Measurements from ENCODE around the gene TOM1.

Gene TOM1

DNA sequence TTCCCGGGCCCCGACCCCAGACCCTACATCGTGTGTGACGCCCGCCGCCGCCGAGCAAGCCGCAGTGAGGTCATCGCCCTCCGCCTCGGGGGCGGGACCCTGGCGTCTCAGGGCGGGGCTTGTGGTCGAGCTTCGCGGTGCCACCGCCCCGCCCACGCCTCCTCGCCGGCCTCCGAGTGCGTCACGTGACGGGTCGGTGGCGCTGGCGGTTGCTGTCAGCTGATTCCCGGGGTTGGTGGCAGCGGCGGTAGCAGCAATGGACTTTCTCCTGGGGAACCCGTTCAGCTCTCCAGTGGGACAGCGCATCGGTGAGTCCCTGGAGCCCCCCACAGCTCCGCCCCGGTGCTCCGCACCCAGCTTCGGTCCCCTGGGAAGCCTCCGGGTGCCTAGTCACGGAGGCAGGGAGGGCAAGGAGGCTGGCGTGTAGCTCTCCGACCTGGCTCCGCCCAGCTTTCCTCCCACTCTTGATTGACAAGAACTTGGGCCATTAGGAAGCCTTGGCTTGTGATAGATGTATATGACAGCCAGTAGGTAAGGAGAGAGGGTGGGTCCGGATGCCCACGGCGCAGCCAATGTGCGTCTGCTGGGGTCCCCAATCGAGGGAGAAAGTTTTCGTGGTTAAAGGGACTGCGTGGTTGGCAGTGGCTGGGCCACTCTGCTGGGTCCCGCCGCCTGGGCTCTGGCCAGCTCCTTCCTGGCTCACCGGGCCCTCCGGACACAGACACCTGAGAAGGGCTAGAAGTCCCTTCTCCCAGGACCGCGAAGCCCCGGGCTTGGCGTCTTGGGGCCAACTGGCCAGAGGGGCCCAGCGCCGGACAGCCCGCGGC lies at the start of gene TOM1:
Gene TOM1, plus strand, starts transcription at position 222 of the 827 bp plus-strand sequence. Its CDS starts 35 bp downstream, at position 257.
- peak; percentile 91 to 94 for DNase-seq

DNA sequence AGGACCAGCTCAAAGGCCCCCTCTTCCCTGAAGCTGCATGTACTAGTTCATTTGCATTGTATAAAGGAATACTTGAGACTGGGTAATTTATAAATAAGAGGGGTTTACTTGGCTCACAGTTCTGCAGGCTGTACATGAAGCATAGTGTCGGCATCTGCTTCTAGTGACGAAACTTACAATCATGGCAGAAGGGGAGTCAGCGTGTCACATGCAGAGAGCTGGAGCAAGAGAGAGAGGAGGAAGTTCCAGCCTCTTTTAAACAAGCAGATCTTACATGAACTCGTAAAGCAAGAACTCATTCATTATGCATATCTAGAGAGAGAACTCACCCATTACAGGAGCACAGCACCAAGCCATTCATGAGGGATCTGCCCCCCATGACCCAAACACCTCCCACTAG lies 49.5 kb upstream of the TOM1 start:
- DNase-seq = no peak

DNA sequence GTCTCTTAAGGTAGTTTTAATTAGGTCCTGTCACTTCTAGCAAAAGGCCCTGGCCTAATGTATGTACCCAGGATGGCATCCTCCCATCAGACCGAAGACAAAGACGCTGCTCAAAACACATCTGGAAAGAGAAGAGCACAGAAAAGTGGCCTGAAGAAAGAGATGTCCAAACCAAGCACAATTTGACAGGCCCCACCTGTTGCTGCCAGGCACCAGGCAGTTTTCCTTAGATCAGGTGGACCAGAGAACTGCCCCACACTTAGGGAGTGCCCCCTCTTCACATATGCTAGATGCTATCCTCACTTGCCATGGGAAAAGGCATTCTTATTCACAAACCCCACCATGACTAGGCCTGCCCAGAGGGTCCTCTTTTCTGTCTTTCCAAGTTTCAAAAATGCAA lies 45.7 kb upstream of the TOM1 start:
- no peak for DNase-seq

DNA sequence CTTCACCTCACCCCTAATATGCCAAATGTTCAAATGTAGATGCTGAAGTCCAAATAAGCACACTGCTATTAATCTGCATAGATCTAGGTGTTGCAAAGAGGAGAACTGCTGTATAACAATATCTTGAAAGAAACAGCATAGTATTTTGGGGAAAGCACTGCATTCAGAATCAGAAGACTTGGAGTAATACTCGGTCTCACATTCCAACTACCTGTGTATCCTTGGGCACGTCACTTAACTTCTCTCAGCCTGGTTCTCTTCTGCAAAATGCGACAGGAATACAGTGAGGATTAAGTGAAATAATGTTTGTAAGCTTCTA lies 42.7 kb upstream of the TOM1 start:
- no peak for DNase-seq

DNA sequence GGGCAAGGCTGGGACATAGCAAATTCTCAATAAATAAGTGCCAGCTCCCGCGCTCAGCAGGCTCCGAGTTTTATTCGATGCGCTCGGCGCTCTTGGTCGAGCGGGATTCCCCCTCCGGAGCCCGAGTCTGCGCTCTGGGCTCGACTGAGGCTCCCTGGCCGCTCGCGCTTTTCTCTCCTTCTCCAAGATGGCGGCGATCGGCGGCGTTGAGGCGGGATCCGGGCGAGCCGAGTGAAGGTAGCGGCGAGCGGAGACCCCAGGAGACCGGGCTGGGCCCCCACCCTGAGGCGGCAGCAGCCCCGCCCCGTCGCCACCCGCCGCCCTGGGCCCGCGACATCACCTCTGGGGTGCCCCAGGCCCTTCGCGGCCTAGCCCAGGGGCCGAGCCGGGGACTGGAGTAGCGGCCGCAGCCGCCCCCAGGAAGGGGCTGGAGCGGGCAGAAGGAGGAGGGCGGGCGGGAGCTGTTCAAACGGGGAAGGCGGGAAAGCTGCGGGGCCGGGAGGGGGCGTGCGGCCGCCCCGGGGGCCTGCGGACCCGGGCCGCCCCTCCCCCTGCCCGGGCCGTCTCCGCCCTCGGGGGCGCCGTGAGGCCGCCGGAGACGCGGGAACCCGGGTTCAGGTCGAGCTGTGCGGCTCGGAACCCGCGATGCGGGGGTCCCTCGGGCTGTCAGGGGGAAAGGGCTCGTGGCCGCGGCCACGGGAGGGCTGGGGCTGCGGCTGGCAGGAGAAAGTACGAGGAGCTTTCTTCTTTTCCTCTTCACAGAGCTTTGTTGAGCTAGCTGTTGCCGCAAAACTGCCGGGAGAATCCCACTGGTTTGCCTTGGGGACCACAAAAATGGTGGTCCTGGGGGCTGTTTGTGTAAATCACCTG lies 42.1 kb upstream of the TOM1 start, which contains the start of gene HMGXB4:
Gene HMGXB4, plus strand, starts transcription at position 173 of the 870 bp plus-strand sequence. CDS start 4,898 bp downstream, outside the sequence.
- DNase-seq = peak; percentile 76 to 79

DNA sequence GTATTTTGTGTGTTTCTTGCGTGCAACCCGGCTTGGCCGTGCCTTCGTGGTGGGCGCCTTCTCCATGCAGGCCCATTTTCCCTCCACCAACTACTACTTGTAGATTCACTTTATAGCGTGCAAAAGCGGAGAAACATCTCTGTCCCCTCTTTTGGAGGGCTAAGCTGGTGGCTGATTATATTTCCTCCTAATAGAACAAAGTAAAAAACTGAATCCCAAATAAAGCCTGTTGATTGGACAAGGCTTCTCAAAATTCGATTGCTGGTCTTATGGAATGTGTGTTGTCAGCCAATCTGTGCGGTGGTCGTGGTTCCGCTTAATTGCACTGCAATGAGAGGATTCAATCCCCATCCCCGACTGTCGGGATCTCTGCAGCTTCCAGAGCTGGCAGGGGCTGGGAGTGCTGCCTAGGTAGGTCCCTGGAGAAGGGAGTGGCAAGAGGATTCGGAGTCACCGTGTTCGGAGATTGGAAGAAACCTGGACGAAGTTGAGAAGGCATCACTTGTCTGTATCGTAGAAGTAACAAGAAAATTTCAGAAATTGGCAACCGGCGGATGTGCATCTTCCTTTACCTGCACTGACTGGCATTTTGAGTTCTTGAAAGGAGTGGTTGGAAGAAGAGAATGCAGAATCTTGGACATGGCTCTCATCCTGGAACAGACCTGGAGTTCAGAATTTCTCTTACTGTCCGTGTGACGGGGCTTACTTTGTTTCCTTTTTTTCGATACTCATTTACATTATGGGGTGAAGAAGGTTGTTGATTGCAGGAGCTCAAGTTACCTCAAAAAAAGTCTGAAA lies 41.3 kb upstream of the TOM1 start:
- DNase-seq = peak in 1 of 2 experiments; percentile 12

DNA sequence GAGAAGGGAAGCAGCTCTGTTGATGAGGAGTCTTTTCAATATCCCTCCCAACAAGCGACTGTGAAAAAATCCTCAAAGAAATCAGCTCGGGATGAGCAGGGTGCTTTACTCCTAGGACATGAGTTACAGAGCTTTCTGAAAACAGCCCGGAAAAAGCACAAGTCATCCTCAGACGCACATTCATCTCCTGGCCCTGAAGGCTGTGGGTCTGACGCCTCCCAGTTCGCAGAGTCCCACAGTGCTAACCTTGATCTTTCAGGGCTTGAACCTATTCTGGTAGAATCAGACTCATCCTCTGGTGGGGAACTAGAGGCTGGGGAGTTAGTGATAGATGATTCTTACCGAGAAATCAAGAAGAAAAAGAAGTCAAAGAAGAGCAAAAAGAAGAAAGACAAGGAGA lies 34.7 kb upstream of the TOM1 start:
- DNase-seq = no peak

DNA sequence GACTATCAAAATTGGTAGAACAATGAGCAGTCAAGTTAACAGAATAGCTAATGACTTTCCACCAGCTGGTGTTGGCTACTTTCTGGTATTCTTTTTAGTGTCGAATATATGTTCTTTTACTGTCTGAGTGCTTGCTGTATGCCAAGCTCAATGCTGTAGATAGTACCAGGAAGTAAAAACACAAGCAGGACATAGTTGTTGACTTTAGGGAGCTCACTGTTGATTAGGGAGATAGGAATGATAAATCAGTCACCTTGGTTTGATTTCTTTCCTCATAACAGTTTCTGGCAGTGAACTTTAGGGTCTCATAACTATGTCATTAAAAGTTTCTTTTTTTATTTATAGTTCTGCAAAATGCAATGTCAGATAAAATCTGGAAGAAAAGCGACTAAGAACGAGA lies 33.4 kb upstream of the TOM1 start:
- no peak for DNase-seq

DNA sequence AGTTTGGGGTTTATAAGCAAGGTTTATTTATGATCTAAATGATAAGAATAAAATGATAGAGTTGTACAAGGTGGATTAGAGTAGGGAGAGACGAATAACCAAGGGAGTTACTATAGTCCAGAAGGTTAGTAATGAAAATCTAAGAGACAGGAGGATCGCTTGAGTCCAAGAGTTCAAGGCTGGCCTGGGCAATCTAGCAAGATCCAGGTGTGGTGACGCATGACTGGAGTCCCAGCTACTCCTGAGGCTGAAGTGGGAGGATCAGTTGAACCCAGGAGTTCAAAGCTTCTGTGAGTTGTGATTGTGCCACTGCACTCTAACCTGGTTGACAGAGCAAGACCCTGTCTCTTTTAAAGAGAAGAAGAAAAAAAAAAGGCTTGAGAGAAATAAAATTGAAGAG lies 30.1 kb upstream of the TOM1 start:
- no peak for DNase-seq

DNA sequence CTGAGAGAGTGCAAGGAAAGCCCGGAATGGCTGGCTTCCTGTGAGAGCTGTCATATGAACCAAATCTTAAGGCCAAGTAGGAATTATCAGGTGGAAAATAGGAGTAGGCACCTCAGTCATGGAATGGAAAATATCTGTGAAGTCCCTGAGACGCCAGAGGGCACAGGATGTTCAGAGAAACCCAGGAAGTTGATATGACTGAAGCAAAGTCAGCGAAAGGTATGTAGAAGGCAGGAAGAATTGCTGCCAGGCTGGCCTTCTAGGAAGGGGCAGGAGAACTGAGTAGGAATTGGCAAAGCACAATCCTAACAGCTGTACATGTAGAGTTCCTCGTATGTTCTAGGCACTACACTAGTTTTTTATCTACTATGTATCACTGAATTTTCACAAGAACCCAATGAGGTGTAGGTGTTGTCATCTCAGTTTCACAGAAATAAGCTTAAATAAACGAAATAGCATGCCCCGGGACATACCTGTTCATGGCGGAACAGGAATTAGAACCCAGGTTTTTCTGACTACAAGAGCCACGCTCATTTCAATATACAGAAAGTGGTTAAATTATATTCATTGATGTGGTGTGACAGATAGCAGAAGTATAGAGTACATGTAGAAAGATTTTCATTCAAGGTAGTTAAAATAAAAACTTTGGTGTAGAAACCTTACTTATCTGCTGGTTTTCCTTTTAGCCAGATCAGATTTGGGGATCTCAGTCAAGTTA lies 25.4 kb upstream of the TOM1 start:
- DNase-seq = no peak

DNA sequence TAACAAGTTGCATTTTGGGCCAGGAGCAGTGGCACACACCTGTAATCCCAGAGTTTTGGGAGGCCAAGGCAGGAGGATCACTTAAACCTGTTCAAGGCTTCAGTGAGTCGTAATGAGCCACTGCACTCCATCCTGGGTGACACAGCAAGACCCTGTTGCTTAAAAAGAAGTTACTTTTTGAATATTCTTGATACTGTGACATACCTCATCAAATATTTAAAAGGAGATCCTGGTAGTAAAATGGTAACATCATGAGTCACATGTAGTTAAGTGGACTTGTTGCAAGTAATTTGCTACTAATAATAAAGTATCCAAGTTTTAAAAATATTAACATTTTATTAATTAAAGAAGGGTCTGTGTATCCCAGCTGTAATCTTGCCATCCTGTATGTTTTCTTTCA lies 24.1 kb upstream of the TOM1 start:
- no peak for DNase-seq

DNA sequence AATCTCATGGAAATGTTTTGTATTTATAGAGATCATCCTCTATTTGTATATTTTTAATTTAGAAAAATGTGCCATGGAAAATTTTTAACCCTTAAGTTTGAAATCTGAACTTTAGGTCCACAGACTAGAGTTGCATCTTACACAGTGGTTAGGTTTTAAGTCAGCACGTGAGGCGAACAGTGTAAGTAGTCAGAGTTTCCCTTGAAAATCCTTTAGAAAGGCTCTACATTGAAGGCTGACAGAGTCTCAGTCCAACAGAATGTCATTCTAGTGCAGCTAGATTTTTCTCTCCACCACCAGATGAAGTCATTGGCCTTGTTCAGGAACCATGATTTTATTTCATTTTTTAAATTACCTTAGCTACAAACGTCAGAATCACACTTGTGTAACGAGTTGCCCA lies 23.7 kb upstream of the TOM1 start:
- DNase-seq = no peak

DNA sequence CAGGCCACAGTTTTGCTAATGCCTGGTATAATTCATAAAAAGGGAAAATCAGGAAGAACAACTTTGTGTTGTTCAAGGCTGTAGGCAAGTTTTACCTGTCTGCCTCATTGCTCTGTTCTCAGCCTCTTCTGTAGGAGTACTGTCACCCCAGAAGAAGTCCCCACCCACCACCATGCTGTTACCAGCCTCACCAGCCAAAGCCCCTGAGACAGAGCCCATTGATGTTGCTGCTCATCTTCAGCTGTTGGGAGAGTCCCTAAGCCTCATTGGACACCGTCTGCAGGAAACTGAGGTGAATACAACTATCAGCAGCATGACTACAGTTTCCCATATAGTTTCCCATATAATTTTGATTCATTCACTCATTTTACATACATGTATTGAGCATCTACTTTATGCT lies 11.6 kb upstream of the TOM1 start:
- DNase-seq = no peak

DNA sequence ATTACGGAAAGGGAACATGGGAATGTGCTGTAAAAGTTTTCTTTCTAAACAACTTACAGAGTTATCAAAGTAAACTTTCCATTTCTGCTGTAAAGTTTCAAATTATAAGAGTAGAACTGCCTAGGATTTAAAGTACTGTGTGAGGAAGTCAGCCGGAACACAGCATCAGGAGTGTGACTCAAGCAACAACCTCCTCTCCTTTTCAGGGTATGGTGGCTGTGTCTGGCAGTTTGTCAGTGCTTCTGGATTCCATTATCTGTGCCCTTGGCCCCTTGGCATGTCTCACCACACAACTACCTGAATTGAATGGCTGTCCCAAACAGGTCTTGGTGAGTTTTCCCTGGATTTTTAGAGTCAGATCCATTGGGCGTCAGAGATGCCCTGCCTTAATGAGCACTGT lies 6.9 kb upstream of the TOM1 start:
- DNase-seq = no peak

DNA sequence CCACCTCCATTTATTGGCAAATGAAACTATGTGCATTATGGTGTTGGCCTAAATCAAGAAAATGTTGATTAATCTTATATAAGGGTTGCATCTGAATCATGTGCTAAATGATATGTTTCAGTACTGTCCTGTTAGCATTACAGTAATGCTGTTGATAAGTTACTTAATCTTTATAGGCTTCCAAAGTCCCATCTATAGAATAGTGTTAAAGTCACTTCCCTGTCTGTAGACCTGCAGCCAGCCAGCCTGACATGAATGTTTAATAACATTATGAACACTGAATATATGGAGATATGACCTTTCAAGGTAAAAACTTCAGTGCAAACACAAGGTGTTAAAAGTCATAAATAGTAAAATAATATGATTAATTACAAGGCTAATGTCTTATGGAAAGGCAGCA lies 3.6 kb upstream of the TOM1 start:
- no peak for DNase-seq

DNA sequence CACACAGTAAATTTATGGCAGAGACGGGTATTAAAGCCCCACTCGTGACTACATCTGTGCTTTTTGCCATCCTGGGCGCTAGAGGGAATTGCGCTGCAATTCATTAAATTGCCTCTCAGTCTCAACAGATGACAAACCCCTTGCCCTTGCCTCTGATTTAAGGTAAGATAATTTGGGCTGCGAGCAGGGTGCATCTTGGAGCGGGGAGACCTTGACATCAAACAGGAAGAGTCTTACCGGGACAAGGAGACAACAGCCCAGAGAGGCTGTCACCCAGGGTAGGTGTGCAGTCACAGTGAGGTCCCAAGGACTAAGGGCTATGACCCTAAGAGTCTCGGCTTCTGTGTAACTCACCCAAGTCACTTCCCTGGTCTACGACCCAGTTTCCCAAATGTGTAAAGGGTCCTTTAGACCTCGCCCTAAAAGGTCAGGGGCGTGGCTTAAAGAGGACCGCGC lies 449 bp upstream of the TOM1 start:
- DNase-seq = no peak

DNA sequence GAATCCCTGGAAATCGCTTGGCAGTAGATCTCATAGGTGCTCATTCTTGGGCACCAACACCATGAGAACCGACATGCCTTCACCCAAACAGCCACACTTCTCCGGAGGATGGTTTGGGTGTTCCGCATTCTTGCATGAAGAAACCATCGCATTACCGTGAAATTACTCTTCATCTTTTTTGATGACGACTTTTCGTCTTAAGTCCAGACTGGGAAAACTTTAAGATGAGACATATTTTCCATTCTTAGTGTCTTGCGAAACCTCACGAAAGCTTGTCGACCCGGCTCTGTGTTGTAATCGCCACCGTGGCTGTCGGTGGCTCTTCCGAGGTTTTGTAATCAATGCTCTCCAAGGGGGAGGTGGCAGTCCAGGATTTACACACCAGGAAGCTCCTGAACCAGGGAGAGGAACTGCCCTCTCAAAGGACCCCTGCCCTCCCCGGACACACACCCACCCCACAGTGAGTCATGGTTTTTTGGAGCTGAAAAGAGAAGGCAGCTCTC lies 1.7 kb downstream of the TOM1 start:
- peak; percentile 93 to 97 for DNase-seq

DNA sequence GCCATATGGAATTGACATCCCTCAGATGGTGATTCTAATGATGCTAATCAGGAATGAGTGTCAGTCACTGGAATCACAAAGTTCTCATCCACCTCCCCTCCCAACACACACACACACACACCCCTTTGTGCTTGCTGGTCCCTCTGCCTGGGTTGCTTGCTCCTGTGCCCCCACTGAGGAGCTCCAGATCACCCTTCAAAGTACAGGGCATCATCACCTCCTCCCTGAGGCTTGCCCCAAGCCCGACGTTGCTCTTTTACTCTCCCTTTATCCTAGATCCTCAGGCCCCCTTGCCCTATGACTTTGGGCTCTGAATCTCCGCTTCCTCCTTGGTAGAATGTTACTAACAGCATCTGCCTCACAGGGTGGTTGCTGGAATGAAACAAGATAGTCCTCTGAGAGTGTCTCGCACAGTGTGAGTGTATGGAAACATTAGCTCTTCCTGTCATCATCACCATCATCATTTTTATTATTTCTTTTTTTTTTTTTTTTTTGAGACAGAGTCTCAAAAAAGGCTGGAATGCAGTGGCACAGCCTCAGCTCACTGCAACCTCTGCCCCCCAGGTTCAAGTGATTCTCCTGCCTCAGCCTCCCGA lies 3.4 kb downstream of the TOM1 start:
- no peak for DNase-seq

DNA sequence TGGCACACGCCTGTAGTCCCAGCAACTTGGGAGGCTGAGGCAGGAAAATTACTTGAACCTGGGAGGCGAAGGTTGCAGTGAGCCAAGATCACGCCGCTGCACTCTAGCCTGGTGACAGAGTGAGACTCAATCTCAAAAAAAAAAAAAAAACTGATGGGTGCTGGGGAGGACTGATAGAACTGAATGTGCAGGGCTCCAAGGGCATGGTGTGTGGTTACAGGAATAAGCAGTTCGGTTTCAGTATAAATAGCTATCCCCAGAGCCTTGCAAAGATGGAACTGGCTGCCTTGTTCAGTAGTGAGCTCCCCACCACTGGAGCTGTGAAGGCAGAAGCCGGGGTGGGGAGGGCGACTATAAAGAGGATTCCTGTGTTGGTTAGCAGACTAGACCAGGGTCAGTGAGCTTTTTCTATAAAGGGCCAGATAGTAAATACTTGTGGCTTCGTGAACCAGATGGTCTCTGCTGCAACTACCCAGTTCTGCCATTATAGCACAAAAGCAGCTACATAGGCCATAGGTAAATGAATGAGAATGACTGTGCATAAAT lies 5.9 kb downstream of the TOM1 start:
- DNase-seq = no peak

DNA sequence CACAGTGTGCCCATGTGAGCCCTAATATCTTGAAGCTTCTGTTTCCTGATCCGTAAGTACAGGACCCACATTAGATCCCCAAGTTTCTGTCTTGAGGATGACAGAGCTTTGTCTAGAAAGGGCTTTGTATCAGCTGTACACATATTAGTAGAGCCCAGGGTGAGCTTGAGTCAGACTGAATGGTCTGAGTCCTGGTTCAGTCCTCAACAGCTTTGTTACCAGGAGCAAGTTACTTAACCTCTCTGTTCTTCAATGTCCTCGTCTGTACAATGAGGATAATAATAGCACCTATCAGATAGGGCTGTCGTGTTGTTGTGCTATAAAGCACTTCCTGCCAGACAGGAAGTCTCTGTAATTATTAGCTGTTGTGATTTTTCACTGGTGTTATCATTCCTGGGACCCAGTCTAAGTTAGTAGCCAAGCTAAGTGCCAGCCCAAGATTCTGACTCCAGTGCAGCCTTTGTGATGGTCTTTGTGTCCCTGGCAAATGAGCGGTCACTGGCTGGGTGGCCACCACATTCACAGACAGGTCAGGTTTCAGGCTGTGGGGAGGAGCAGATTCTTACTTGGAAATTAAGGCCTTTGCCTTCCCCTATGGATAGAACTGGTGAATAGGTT lies 6.8 kb downstream of the TOM1 start:
- no peak for DNase-seq

DNA sequence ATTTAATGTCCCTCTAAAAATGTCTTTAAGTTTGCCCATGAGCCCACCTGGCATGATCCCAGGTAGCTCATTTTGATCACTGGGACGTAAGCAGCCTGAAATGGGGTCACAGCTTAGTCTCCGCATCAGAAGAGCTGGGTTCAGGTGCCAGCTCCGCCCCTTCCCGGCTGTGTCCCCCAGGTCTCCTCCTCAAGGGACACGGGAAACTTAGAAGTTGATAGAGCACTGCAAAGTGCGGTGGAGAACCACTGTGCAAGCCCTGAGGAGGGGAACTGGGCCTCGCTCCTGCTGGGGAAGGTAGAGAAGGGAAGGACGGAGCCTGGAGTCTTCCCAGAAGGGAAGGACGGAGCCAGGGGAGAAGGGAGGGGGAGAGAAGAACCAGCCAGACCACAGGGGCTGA lies 7.7 kb downstream of the TOM1 start:
- no peak for DNase-seq

Measured in AML-193 (cell line).